Chondrocyte (in vitro differentiated cells): ENCODE data around the gene TSPAN5. TPM values are rescaled to one million over a fixed set of nuclear protein-coding genes. Genes with fewer than 3 reads are reported as not detected.
A peak's percentile ranks its signal among the peaks of the same experiment; 100 is the strongest.

Source experiments
- DNase-seq: peaks from one replicate; pipeline ENCODE4 v3.0.0; 2021; ENCODE audit warnings: mixed read lengths, low spot score
- H3K27ac Mint-ChIP-seq: one replicate; pipeline ENCODE4 v1.8.0; 2021; ENCODE audit warnings: mild to moderate bottlenecking, moderate library complexity, mixed read lengths; ENCODE audit not compliant: unreplicated experiment
- H3K27me3 Mint-ChIP-seq: 2 replicates; pipeline ENCODE4 v1.8.0; 2021; ENCODE audit warnings: low read depth, mixed read lengths
- H3K36me3 Mint-ChIP-seq: 2 replicates; pipeline ENCODE4 v1.8.0; 2021; ENCODE audit warnings: low read depth, mixed read lengths
- H3K4me1 Mint-ChIP-seq: 2 replicates; pipeline ENCODE4 v1.8.0; 2021; ENCODE audit warnings: low read depth, mild to moderate bottlenecking, mixed read lengths
- H3K4me3 Mint-ChIP-seq: one replicate; pipeline ENCODE4 v1.8.0; 2021; ENCODE audit warnings: mild to moderate bottlenecking, moderate library complexity, mixed read lengths; ENCODE audit not compliant: unreplicated experiment
- H3K9me3 Mint-ChIP-seq: 2 replicates; pipeline ENCODE4 v1.8.0; 2021; ENCODE audit warnings: low read depth, mixed read lengths
- total RNA-seq: library from RNA; stranded (reverse); gene quantifications from 3 replicates; pipeline ENCODE4 v1.2.1, GENCODE V29; 2021
- TF ChIP-seq, protein P1 (sequence below): fragments of 200-600 bp; sonication (generic); IDR thresholded peaks from 2 replicates; pipeline ENCODE4 v1.5.0; 2021; ENCODE audit warnings: antibody characterized with exemption, mild to moderate bottlenecking, moderate library complexity

TSPAN5 gene
- total RNA-seq, 1 donor from 2014 or later, result 55.5 TPM

DNA sequence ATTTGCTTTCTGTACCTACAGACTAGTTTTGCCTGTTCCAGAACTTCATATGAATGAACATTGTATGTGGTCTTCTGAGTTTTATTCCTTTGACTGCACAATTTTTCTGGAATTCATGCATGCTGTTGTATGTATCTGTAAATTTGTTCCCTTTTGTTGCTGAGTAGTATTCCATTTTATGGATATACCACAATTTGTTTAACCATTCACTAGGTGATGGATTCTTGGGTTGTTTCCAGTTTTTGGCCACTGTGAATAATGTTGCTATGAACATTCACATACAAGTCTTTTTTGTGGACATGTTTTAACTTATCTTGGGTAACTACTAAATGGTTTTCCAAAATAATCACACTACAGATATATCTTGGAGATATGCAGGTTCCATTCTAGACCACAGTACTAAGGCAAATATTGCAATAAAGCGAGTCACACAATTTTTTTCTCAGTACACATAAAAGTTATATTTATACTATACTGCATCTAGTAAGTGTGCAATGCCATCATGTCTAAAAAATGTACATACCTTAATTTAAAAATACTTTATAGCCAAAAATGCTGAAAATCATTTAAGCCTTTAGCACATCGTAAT lies 58.7 kb downstream of the TSPAN5 start:
- Mint-ChIP-seq H3K27ac (no peak overlapping the region), H3K27me3 (no peaks in the 10 kb centered on the region), H3K36me3 (peaks cover 14% of the 10 kb centered on the region), H3K4me1 (peaks cover 20% of the 10 kb centered on the region), H3K4me3 (no peak overlapping the region), H3K9me3 (peaks cover 24% of the 10 kb centered on the region)
- TF ChIP-seq, protein P1, sequence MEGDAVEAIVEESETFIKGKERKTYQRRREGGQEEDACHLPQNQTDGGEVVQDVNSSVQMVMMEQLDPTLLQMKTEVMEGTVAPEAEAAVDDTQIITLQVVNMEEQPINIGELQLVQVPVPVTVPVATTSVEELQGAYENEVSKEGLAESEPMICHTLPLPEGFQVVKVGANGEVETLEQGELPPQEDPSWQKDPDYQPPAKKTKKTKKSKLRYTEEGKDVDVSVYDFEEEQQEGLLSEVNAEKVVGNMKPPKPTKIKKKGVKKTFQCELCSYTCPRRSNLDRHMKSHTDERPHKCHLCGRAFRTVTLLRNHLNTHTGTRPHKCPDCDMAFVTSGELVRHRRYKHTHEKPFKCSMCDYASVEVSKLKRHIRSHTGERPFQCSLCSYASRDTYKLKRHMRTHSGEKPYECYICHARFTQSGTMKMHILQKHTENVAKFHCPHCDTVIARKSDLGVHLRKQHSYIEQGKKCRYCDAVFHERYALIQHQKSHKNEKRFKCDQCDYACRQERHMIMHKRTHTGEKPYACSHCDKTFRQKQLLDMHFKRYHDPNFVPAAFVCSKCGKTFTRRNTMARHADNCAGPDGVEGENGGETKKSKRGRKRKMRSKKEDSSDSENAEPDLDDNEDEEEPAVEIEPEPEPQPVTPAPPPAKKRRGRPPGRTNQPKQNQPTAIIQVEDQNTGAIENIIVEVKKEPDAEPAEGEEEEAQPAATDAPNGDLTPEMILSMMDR, result no peak
- DNase-seq, result no peak

DNA sequence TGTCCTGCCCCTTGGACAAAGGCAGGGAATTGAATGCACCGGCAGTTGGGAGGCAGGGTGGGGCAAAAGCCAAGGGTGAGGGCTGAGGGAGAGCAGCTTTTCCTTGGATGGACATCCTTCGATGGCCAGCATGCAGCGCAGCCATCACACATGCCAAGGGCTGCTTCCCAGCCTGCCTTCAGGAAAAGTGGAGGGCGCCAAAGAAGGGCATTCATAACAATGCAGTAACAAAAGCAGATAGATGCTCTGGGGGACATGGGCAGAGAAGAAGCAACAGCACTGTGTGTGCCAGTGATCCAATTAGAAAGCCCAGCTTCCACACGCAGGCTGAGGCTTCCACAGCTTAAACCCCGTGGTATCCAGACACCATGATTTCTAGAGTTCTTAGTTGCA lies 71.5 kb downstream of the TSPAN5 start:
- Mint-ChIP-seq H3K36me3 (no peaks in the 10 kb centered on the region), H3K4me3 (no peak overlapping the region), H3K27me3 (no peaks in the 10 kb centered on the region), H3K27ac (peak overlapping the region; percentile 5), H3K4me1 (peaks cover 36% of the 10 kb centered on the region), H3K9me3 (no peaks in the 10 kb centered on the region)
- no peak for DNase-seq
- TF ChIP-seq, protein P1, result no peak

DNA sequence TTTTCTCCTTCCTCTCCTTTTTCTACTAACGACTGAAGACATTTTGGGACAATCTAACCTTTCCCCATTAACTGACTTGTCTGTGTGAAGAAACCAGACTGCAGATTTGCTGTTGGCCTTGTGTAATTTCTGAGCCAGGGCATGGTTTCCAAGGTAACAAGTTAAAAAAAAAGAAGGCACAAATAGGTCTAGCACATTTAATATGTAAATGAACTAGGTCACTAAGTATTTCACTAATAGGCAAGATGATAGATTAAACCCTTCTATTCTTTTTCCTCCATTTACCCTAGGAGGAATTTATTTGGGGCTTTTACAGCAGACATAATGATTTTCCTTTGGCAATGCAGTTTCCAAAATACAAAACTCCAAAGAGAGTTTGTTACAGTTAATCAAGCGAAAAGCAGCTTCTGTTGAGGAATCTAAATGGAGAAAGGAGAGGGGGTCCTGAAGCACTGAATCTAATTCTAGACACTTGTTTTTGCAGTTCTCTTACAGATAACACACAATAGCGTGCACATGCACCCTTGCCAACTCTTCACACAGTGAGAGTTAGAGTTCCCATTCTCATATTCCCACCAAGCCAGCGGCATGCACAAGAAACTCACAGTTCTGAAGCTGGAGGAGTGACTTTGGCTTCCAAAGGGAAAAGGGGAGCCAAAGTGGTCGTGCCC lies 72.0 kb downstream of the TSPAN5 start:
- Mint-ChIP-seq H3K9me3 (no peaks in the 10 kb centered on the region), H3K36me3 (no peaks in the 10 kb centered on the region), H3K27me3 (no peaks in the 10 kb centered on the region), H3K4me3 (no peak overlapping the region), H3K4me1 (peaks cover 36% of the 10 kb centered on the region), H3K27ac (no peak overlapping the region)
- TF ChIP-seq, protein P1, result no peak
- DNase-seq, result no peak

DNA sequence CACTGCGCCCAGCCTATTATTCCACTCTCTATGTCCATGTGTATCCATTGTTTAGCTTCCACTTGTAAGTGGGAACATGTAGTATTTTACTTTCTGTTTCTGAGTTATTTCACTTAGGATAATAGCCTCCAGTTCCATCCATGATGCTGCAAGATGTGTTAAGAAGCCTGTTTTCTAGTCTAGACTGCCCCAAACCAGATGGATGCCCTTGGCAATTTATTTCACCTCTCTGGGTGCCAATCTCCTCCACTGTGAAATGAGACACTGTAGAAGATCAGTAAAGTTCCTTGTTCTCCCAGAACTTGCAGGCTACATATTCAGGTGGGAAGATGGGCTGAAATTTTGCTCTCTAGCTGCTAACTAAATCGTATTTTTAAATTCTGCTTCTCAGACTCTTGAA lies 72.8 kb downstream of the TSPAN5 start:
- peak overlapping the region; percentile 34 for H3K27ac Mint-ChIP-seq
- TF ChIP-seq, protein P1, result no peak
- no peaks in the 10 kb centered on the region for H3K36me3 Mint-ChIP-seq
- no peak overlapping the region for H3K4me3 Mint-ChIP-seq
- no peak for DNase-seq
- no peaks in the 10 kb centered on the region for H3K27me3 Mint-ChIP-seq
- H3K4me1 Mint-ChIP-seq, result peaks cover 44% of the 10 kb centered on the region
- H3K9me3 Mint-ChIP-seq, result no peaks in the 10 kb centered on the region

DNA sequence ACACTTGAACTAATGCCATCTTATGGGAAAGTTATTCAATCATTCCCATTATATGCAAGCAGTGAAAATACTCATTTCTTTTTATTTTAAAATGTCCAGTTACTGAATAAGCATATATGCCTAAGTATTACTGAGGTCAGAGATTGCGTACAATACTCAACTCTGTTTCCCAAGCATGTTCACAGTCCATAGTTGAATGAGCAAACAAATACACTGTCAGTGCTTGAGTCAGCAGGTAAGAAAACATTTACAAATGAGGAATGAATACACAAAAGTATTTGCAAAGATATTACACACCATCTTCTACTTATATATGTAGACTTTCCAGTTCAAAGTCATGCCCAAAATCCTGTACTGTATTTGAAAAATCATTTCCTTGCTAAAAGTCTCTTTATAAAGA lies 74.1 kb downstream of the TSPAN5 start:
- Mint-ChIP-seq H3K27ac (no peak overlapping the region), H3K27me3 (no peaks in the 10 kb centered on the region), H3K36me3 (no peaks in the 10 kb centered on the region), H3K4me1 (peaks cover 51% of the 10 kb centered on the region), H3K9me3 (no peaks in the 10 kb centered on the region), H3K4me3 (no peak overlapping the region)
- no peak for DNase-seq
- TF ChIP-seq, protein P1, result no peak
